ENCODE measurements around the gene GNPTG. TPM values are rescaled to one million over a fixed set of nuclear protein-coding genes. Genes with fewer than 3 reads are reported as not detected.

GNPTG gene
- total RNA-seq, 4 donors from 2014 or later: 51.1 to 117 (median 71.6) TPM

DNA sequence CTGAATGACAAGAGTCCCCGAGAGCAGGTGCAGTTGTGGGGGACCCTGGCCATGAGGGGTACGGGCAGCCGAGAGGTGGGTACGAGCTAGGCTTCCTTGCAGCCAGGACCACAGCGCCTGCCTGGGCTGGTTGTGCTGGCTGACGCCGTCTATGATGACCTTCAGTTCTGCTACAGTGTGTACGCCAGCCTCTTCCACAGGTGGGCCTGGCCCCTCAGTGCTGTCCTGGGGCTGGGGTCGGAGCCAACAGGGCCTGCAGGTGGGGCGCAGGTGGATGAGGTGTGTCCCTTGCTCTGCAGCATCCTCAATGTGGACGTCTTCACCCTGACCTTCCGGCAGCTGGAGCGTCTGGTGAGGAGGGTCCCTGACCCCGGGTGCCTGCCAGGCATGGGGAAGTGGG lies 7.2 kb upstream of the GNPTG start:
- 88 to 94% methylated on average over 10 to 13 of the region's 14 CpGs for WGBS, 2 donors
- Histone ChIP-seq H3K27me3 (peaks cover 0 to 7% of the 10 kb centered on the region in 2 donors), H3K4me3 (no peak overlapping the region), H3K4me1 (peaks cover 0 to 22% (median 12%) of the 10 kb centered on the region in 4 donors), H3K9me3 (no peaks in the 10 kb centered on the region), H3K36me3 (peaks cover 0 to 23% (median 0%) of the 10 kb centered on the region in 3 donors), H3K27ac (no peak overlapping the region)
- DNase-seq (ENCODE audit: low spot score in 2 of 2): no peak
- no peak for TF ChIP-seq EP300 (IDR thresholded peaks at IDR 0.05)
- TF ChIP-seq POLR2A (IDR thresholded peaks at IDR 0.05): no peak
- TF ChIP-seq, protein P1, sequence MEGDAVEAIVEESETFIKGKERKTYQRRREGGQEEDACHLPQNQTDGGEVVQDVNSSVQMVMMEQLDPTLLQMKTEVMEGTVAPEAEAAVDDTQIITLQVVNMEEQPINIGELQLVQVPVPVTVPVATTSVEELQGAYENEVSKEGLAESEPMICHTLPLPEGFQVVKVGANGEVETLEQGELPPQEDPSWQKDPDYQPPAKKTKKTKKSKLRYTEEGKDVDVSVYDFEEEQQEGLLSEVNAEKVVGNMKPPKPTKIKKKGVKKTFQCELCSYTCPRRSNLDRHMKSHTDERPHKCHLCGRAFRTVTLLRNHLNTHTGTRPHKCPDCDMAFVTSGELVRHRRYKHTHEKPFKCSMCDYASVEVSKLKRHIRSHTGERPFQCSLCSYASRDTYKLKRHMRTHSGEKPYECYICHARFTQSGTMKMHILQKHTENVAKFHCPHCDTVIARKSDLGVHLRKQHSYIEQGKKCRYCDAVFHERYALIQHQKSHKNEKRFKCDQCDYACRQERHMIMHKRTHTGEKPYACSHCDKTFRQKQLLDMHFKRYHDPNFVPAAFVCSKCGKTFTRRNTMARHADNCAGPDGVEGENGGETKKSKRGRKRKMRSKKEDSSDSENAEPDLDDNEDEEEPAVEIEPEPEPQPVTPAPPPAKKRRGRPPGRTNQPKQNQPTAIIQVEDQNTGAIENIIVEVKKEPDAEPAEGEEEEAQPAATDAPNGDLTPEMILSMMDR (IDR thresholded peaks at IDR 0.05): no peak

DNA sequence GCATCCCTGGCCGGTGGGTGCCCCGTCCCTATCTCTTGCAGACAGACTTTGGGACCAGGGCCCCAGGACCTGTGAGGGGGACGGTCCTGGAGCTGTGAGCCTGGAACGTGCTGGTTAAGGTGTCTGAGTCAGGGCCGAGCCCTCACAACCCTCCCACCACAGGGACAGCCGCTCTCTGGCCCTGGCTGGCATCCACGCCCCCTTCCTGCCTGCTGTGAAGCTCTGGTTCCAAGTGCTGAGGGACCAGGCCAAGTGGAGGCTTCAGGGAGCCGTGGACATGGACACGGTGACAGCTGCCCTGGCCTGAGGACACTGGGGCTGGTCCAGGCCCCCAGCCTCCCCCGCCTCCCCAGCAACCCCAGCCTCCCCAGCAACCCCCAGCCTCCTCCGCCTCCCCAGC lies 6.6 kb upstream of the GNPTG start:
- Histone ChIP-seq H3K27ac (no peak overlapping the region), H3K9me3 (no peaks in the 10 kb centered on the region), H3K27me3 (peaks cover 0 to 7% of the 10 kb centered on the region in 2 donors), H3K36me3 (peaks cover 0 to 29% (median 0%) of the 10 kb centered on the region in 3 donors), H3K4me3 (no peak overlapping the region), H3K4me1 (peaks cover 0 to 25% (median 12%) of the 10 kb centered on the region in 4 donors)
- TF ChIP-seq POLR2A (IDR thresholded peaks at IDR 0.05): no peak
- TF ChIP-seq, protein P1 (IDR thresholded peaks at IDR 0.05): no peak
- no peak for TF ChIP-seq EP300 (IDR thresholded peaks at IDR 0.05)
- no peak for DNase-seq (ENCODE audit: low spot score in 2 of 2)
- WGBS, 2 donors: 52 to 55% methylated on average over 8 of the region's 11 CpGs

DNA sequence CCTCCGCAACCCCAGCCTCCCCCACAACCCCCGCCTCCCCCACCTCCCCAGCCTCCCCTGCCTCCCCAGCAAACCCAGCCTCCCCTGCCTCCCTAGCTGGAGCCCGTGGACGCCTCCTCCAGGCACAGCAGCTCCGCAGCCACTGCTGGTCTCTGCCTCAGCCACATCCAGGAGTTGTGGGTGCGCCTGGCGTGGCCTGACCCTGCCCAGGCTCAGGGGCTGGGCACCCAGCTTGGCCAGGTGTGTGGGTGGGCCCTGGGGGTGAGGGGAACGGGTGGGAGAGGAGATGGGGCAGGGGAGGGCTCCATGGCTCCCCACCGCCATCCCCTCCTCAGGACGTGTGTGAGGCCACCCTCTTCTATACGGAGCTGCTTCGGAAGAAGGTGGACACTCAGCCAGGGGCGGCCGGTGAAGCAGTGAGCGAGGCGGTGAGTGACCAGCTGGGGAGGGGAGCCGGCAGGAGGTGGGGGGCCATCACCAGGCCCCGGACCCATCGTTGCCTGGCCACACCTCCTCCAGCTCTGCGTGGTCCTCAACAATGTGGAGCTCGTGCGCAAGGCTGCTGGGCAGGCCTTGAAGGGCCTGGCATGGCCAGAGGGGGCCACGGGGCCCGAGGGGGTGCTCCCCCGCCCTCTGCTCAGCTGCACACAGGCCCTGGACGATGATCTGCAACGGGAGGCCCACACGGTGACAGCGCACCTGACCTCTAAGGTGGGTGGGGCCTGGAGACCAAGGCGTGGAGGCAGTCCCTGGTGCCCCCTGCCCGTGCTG lies 5.9 kb upstream of the GNPTG start:
- TF ChIP-seq EP300 (IDR thresholded peaks at IDR 0.05) (no peak), POLR2A (IDR thresholded peaks at IDR 0.05) (no peak)
- TF ChIP-seq, protein P1 (IDR thresholded peaks at IDR 0.05): no peak
- H3K4me3 ChIP-seq: no peak overlapping the region
- H3K36me3 ChIP-seq: peaks cover 0 to 34% (median 0%) of the 10 kb centered on the region in 3 donors
- no peaks in the 10 kb centered on the region for H3K9me3 ChIP-seq
- 56 to 65% methylated on average over 16 to 21 of the region's 31 CpGs for WGBS, 2 donors
- peaks cover 0 to 33% (median 19%) of the 10 kb centered on the region in 4 donors for H3K4me1 ChIP-seq
- no peak for DNase-seq (ENCODE audit: low spot score in 2 of 2)
- peaks cover 0 to 7% of the 10 kb centered on the region in 2 donors for H3K27me3 ChIP-seq
- H3K27ac ChIP-seq: no peak overlapping the region

DNA sequence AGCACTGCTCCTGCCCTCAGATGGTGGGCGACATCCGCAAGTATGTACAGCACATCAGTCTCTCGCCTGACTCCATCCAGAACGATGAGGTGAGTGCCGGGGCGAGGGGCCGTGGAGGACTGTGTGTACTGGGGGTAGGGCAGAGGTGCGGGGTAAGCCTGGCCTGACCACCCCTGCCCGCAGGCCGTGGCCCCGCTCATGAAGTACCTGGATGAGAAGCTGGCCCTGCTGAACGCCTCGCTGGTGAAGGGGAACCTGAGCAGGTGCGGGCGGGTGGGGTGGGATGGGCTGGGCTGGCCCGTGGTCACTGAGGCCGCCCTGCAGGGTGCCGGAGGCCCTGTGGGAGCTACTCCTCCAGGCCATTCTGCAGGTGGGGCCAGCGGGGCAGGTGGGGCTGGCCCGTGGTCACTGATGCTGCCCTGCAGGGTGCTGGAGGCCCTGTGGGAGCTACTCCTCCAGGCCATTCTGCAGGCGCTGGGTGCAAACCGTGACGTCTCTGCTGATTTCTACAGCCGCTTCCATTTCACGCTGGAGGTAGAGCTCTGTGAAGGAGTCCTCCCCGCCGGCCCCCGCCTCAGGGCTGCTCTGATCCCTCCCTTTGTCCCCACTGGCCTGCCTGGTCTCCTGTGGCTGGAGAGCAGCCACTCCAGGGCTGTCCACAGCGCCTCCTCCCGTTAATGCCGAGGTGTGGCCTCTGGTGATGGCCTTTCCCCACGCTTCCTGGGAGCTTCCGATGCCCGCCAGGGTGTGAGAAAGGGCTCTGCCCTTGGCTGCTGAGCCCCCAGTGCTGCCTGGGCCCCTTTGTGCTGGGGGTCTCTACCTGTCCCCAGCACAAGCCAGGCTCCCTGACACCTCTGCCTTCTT lies 5.1 kb upstream of the GNPTG start:
- DNase-seq (ENCODE audit: low spot score in 2 of 2): no peak
- H3K27ac ChIP-seq: no peak overlapping the region
- no peaks in the 10 kb centered on the region for H3K9me3 ChIP-seq
- peaks cover 0 to 38% (median 23%) of the 10 kb centered on the region in 4 donors for H3K4me1 ChIP-seq
- peaks cover 0 to 7% of the 10 kb centered on the region in 2 donors for H3K27me3 ChIP-seq
- no peak for TF ChIP-seq EP300 (IDR thresholded peaks at IDR 0.05)
- TF ChIP-seq POLR2A (IDR thresholded peaks at IDR 0.05): no peak
- TF ChIP-seq, protein P1 (IDR thresholded peaks at IDR 0.05): no peak
- WGBS, 2 donors: 70 to 73% methylated on average over 26 to 27 of the region's 34 CpGs
- H3K4me3 ChIP-seq: no peak overlapping the region
- H3K36me3 ChIP-seq: peaks cover 0 to 34% (median 0%) of the 10 kb centered on the region in 3 donors
